Omental fat pad (tissue), 4 donors: ENCODE results near the gene SAMD11. TPM values are rescaled to one million over a fixed set of nuclear protein-coding genes. Genes with fewer than 3 reads are reported as not detected.
A peak's percentile ranks its signal among the peaks of the same experiment; 100 is the strongest.
"Not testable (repeated sequence)": the region's sequence is repeated elsewhere in the genome, so short reads cannot be mapped to it uniquely, and the experiment has no call there.

Experiments used
- ATAC-seq: fragments of 150-250 bp; one replicate; pipeline ENCODE4 v1.9.1; 2016; ENCODE audit warnings: mild to moderate bottlenecking, moderate library complexity; ENCODE audit not compliant: low FRiP score
- DNase-seq: peaks from one replicate; pipeline ENCODE4 v3.0.0-alpha.2; 2019; ENCODE audit warnings: low spot score
- CTCF ChIP-seq, 3 donors: fragments of 450-650 bp; IDR thresholded peaks; one replicate each; pipeline ENCODE4 v1.5.1; 2016 to 2017; ENCODE audit warnings: antibody characterized with exemption in 3 of 3, mild to moderate bottlenecking in 3 of 3, moderate library complexity in 2 of 3
- total RNA-seq, 4 donors: library from RNA; depleted of rRNA; stranded (reverse); fragments of >200 nt; gene quantifications; one replicate each; pipeline ENCODE4 v1.1.0, GENCODE V29; 2016

The SAMD11 gene
- total RNA-seq, 4 donors from 2014 or later: 0.96 to 7.7 (median 1.3) TPM

- no peak for DNase-seq
- peak in 1 of 3 donors; percentile 6 for TF ChIP-seq CTCF (IDR thresholded peaks at IDR 0.05)
- peak; percentile 46 for ATAC-seq
Observed at GRCh38 chr1:975896-976683, 52.4 kb downstream of the SAMD11 start.

DNA sequence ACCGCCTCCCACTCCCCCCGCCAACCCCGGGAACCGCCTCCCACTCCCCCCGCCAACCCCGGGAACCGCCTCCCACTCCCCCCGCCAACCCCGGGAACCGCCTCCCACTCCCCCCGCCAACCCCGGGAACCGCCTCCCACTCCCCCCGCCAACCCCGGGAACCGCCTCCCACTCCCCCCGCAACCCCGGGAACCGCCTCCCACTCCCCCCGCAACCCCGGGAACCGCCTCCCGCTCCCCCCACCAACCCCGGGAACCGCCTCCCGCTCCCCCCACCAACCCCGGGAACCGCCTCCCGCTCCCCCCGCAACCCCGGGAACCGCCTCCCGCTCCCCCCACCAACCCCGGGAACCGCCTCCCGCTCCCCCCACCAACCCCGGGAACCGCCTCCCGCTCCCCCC is 53.1 kb downstream of the SAMD11 start:
- DNase-seq: not testable (repeated sequence)

GRCh38 chr1:978069-978834 is 54.5 kb downstream of the SAMD11 start:
- DNase-seq: no peak
- TF ChIP-seq CTCF (IDR thresholded peaks at IDR 0.05): no peak
- ATAC-seq: no peak

More for the DNA sequence above, 53.1 kb downstream of the SAMD11 start:
- ATAC-seq: not testable (repeated sequence)

DNA sequence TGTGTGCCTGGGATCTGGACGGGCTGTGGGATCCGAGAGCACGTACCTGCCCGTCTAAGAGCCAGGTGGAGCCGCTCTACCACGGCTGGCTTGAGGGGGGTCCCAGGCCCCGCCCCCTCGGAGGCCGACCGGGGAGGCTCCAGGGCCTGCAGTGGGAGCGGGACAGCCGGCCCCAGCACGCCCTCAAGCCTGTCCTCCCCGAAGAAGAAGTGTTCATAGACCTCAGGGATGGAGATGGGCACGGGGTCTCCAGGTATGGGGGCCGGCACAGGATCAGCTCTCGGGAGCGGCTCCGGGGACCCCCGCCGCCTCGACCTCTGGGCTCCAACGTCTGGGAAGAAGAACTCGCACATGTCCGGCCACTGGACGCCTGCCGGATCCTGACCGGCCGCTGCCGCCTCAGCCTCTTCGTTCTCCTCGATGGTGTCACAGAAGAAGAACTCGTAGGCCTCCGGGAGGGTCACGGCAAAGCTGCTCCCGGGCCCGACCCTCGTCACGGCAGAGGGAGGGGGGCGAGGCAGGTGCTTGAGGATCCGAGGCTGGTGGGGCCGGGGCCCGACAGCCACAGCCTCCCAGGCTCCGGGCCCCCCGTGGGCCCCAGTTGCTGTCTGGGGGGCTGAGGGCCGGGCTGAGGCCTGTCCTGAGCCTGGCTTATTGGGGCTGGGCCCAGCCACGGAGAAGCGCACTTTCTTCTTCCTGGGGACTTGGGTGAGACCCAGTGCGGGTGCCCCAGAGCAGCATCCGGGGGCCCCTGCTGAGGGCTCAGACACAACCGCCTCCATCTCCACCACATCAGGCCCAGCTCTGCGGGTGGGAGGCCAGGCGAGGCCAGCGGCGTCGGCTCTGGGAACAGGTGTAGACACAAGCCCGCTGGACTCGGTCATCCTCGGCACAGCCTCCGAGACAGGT is 55.4 kb downstream of the SAMD11 start:
- no peak for ATAC-seq
- DNase-seq: no peak
- no peak for TF ChIP-seq CTCF (IDR thresholded peaks at IDR 0.05)

- no peak for ATAC-seq
- no peak for TF ChIP-seq CTCF (IDR thresholded peaks at IDR 0.05)
- no peak for DNase-seq
Observed at GRCh38 chr1:979744-980072, 56.0 kb downstream of the SAMD11 start.

- no peak for DNase-seq
- no peak for ATAC-seq
Observed at GRCh38 chr1:980137-980571, 56.4 kb downstream of the SAMD11 start.

More at GRCh38 chr1:980137-980571, 56.4 kb downstream of the SAMD11 start:
- no peak for TF ChIP-seq CTCF (IDR thresholded peaks at IDR 0.05)
